Progenitor cell of endocrine pancreas (in vitro differentiated cells): ENCODE results near the gene SLC27A5. TPM values are rescaled to one million over a fixed set of nuclear protein-coding genes. Genes with fewer than 3 reads are reported as not detected.
A peak's percentile ranks its signal among the peaks of the same experiment; 100 is the strongest.

ENCODE experiments used
- DNase-seq: peaks from one replicate; pipeline ENCODE4 v3.0.0; 2021; ENCODE audit warnings: low spot score; ENCODE audit not compliant: unreplicated experiment
- H3K27ac Mint-ChIP-seq: 2 replicates; pipeline ENCODE4 v1.8.0; 2021; ENCODE audit warnings: mild to moderate bottlenecking, moderate library complexity, mixed read lengths
- H3K27me3 Mint-ChIP-seq: 2 replicates; pipeline ENCODE4 v1.8.0; 2021; ENCODE audit warnings: mixed read lengths
- H3K36me3 Mint-ChIP-seq: 2 replicates; pipeline ENCODE4 v1.8.0; 2022; ENCODE audit warnings: mixed read lengths; ENCODE audit not compliant: insufficient read depth
- H3K4me1 Mint-ChIP-seq: 2 replicates; pipeline ENCODE4 v1.8.0; 2021; ENCODE audit warnings: low read depth, mixed read lengths
- H3K4me3 Mint-ChIP-seq: 2 replicates; pipeline ENCODE4 v1.8.0; 2021; ENCODE audit warnings: low read depth, mild to moderate bottlenecking, moderate library complexity, mixed read lengths
- H3K9me3 Mint-ChIP-seq: 2 replicates; pipeline ENCODE4 v1.8.0; 2021; ENCODE audit warnings: low read depth, mixed read lengths
- total RNA-seq: library from RNA; stranded (reverse); gene quantifications from 2 replicates; pipeline ENCODE4 v1.2.1, GENCODE V29; 2021
- TF ChIP-seq, protein P1 (sequence below): fragments of 200-600 bp; sonication (generic); IDR thresholded peaks from one replicate; pipeline ENCODE4 v1.5.0; 2021; ENCODE audit warnings: antibody characterized with exemption, mild to moderate bottlenecking; ENCODE audit not compliant: unreplicated experiment

SLC27A5 gene
- total RNA-seq, 1 donor from 2014 or later, result 9.9 TPM

DNA sequence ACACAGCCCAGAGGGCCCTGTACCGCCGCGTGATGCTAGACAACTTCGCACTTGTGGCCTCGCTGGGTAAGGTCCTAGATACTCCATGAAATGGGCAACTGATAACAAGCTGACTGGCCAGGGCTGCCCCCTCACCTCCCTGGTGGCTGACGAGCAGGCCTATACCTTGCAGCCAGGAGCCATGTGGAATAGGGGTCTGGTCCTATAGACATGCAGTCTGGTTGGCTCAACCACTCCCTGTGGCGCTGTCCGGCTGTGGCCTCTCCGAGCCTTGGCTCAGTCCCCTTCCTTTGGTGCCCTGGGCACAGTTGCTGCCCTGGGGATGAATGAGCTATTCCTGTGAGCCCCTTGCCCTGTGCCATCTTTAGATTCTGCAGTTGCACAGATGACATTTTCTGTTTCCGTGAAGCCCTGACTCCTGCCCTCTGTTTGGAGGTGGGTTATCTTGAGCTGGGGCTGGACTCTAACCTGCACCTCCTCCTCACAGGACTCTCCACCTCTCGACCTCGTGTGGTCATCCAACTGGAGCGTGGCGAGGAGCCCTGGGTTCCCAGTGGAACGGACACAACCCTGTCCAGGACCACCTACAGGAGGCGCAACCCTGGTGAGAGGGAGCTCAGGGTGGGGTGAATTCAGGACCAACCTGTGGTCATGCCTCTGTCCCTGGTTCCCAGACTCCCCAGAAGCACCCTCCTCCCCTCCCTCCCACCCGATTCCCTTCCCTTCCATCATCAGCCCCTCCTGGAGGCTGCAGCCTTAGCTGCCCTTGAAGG is 42.4 kb downstream of the SLC27A5 start:
- Mint-ChIP-seq H3K27me3 (no peaks in the 10 kb centered on the region), H3K36me3 (peaks cover 2% of the 10 kb centered on the region), H3K9me3 (no peaks in the 10 kb centered on the region), H3K27ac (no peak overlapping the region), H3K4me3 (peak overlapping the region; percentile 78), H3K4me1 (peaks cover 15% of the 10 kb centered on the region)
- TF ChIP-seq, protein P1, sequence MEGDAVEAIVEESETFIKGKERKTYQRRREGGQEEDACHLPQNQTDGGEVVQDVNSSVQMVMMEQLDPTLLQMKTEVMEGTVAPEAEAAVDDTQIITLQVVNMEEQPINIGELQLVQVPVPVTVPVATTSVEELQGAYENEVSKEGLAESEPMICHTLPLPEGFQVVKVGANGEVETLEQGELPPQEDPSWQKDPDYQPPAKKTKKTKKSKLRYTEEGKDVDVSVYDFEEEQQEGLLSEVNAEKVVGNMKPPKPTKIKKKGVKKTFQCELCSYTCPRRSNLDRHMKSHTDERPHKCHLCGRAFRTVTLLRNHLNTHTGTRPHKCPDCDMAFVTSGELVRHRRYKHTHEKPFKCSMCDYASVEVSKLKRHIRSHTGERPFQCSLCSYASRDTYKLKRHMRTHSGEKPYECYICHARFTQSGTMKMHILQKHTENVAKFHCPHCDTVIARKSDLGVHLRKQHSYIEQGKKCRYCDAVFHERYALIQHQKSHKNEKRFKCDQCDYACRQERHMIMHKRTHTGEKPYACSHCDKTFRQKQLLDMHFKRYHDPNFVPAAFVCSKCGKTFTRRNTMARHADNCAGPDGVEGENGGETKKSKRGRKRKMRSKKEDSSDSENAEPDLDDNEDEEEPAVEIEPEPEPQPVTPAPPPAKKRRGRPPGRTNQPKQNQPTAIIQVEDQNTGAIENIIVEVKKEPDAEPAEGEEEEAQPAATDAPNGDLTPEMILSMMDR, result no peak
- DNase-seq, result no peak

DNA sequence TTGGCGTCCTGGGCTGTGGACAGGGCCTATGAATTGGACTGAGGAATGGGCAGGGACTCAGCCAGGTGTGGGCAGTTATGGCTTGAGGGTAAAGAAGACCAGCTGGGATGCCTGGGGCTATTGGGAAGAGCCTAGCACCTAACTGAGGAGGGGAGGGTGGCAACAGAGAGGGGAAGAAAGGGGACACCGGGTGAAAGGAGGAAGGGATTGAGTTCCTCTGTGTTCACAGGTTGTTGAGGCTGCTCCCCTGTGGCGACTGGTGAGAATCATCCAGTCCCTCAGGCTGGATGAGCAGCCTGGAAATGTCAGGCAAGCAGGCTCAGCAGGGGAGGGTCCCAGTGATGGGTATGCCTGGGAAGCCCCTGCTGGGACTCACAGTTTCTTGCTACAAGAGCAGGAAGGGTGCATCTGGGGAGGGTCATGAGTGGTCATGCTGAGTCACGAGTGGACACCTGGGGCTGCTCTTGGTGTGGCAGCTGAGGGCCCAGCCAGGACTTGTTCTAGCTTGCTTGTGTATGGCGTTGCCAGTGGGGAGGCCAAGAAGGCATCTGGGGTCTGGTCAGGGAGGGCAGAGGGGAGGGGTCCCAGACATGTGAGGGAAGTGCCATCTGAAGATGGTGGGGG is 43.5 kb downstream of the SLC27A5 start:
- no peak for DNase-seq

DNA sequence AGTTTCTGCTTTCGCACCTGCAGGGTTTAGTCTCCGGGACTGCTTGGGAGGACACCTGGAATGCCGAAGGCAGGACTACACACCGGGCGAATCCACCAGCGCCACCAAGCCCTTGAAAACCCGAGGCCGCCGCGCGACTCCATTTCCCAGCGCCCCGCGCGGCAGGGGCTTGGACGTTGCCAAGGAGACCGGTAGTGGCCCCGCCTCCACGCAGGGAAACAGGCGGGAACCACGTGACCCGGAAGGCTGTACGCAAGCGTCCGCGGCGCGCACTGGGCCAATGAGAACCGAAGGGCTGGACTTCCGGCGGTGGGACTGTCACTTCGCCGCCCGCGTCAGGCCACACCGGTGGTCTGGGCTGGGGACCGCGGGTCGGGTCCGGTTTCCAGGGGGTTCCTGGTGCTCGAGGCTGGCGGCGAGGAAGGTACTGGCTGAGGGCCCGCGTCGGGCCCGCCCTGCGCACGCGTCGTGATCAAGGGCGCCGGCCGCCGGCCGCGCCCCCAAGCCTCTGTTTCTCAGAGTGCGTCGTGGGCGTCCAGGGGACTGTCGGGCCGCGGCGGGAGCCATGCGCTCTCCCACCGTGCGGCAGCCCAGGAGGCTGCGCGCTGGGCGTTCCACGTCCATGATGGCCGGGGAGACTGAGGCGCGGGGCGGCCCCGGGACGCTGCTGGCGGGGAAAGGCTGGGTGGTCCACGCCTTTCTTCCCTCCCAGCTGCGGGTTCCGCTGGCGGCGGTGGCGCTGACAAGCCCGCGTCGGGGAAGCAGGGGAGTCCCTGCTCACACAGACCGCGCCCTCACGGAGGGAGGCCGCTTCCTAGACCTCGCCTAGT is 44.8 kb downstream of the SLC27A5 start, which contains the start of gene ZNF324:
Gene ZNF324 (plus strand): TSS at position 321 of the 830 bp plus-strand sequence. CDS start 2,106 bp downstream, outside the sequence.
- TF ChIP-seq, protein P1, result no peak
- peak within 1 kb of the TSS; percentile 78 for H3K4me3 Mint-ChIP-seq
- H3K9me3 Mint-ChIP-seq, result no peaks in the 10 kb centered on the region
- H3K27ac Mint-ChIP-seq, result peak within 1 kb of the TSS; percentile 82
- H3K27me3 Mint-ChIP-seq, result no peaks in the 10 kb centered on the region
- peaks cover 2% of the 10 kb centered on the region for H3K36me3 Mint-ChIP-seq
- peaks cover 19% of the 10 kb centered on the region for H3K4me1 Mint-ChIP-seq
- peak; percentile 96 for DNase-seq

More for the DNA sequence above, 43.5 kb downstream of the SLC27A5 start:
- Mint-ChIP-seq H3K36me3 (peaks cover 2% of the 10 kb centered on the region), H3K9me3 (no peaks in the 10 kb centered on the region), H3K4me1 (peaks cover 15% of the 10 kb centered on the region), H3K27ac (peak overlapping the region; percentile 88), H3K4me3 (peak overlapping the region; percentile 78), H3K27me3 (no peaks in the 10 kb centered on the region)
- TF ChIP-seq, protein P1, result no peak

DNA sequence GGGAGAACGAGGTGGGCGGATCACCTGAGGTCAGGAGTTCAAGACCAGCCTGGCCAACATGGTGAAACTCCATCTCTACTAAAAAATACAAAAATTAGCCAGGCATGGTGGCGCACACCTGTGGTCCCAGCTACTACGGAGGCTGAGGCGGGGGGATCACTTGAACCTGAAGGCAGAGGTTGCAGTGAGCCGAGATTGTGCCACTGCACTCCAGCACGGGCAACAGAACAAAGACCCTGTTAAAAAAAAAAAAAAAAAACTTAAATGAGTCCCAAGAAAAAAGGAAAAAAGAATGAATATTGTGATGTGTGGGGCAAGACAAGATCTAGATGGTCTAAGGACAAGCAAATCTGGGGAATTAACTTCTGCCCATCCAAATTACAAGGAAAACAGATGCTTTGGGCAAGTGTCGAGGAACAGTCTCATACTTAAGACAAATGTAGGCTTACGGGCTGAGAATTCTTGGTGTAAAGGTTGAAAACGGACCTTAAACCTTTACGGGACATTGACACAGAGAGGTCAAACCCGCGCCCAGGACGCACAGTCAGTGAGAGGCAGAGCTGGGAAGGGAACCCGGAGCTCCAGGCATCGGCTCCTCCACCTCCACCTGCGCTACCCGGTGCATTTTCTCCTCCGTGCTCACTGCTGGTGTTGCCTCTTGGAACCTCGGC is 45.6 kb downstream of the SLC27A5 start:
- Mint-ChIP-seq H3K4me1 (peaks cover 19% of the 10 kb centered on the region), H3K36me3 (peaks cover 2% of the 10 kb centered on the region), H3K9me3 (no peaks in the 10 kb centered on the region), H3K27ac (peak overlapping the region; percentile 82), H3K27me3 (no peaks in the 10 kb centered on the region), H3K4me3 (peak overlapping the region; percentile 78)
- DNase-seq, result no peak
- TF ChIP-seq, protein P1, result no peak
